Measurements from ENCODE around the gene CERS6. TPM values are rescaled to one million over a fixed set of nuclear protein-coding genes. Genes with fewer than 3 reads are reported as not detected.

The CERS6 gene
- total and polyA plus RNA-seq, 2 experiments from 2014 or later: 7.4 to 35.0 TPM

- Mint-ChIP-seq H3K36me3 (ENCODE audit: low read depth) (no peaks in the 10 kb centered on the region), H3K4me3 (no peak overlapping the region), H3K27ac (no peak overlapping the region), H3K27me3 (ENCODE audit: insufficient read depth, low read depth, poor library complexity) (peaks cover 5% of the 10 kb centered on the region), H3K4me1 (peaks cover 31% of the 10 kb centered on the region), H3K9me3 (no peaks in the 10 kb centered on the region)
- Histone ChIP-seq H3K4me2 (no peak overlapping the region; the same call in 1 of the 2 replicates), H3K4me1 (ENCODE audit: insufficient read depth) (peaks cover 23% of the 10 kb centered on the region), H3F3A (replicated peaks; ENCODE audit: low read depth) (no peaks in the 10 kb centered on the region), H3K4me3 (no peak overlapping the region), H3K36me3 (ENCODE audit: insufficient read depth) (no peaks in the 10 kb centered on the region), H3K27me3 (ENCODE audit: insufficient read depth) (peaks cover 17% of the 10 kb centered on the region), H3K9me2 (ENCODE audit: insufficient read depth) (no peaks in the 10 kb centered on the region), H3K27ac (ENCODE audit: low read depth) (no peak overlapping the region), H2AFZ (no peak overlapping the region), H4K20me1 (replicated peaks; ENCODE audit: insufficient read depth) (peaks cover 11% of the 10 kb centered on the region), H3K79me2 (replicated peaks; ENCODE audit: insufficient read depth) (peaks cover 74% of the 10 kb centered on the region)
- TF ChIP-seq EZH2phosphoT487 (IDR thresholded peaks at IDR 0.05; ENCODE audit: unreplicated experiment) (no peak), ZNF114 (CRISPR knock-in tag; IDR thresholded peaks at IDR 0.05) (no peak), REST (IDR thresholded peaks at IDR 0.05; ENCODE audit: unreplicated experiment) (no peak), CTCF (conservative IDR thresholded peaks at IDR 0.05; ENCODE audit: low read depth in 2 of 2) (no peak), ETS1 (IDR thresholded peaks at IDR 0.05) (no peak), ZNF462 (CRISPR knock-in tag; IDR thresholded peaks at IDR 0.05) (no peak), STAT1 (IDR thresholded peaks at IDR 0.05; ENCODE audit: unreplicated experiment) (no peak), JUNB (IDR thresholded peaks at IDR 0.05; ENCODE audit: unreplicated experiment) (no peak)
- DNase-seq (ENCODE audit: low spot score): no peak
- ATAC-seq: no peak
These were observed 3.2 kb downstream of the CERS6 start for GRCh38 chr2:168459256-168459655.
